Esophagus mucosa (tissue), 1 donor: Measurements from ENCODE around the gene SRSF4. TPM values are rescaled to one million over a fixed set of nuclear protein-coding genes. Genes with fewer than 3 reads are reported as not detected.
"Not testable (repeated sequence)": the region's sequence is repeated elsewhere in the genome, so short reads cannot be mapped to it uniquely, and the experiment has no call there.

Source experiments
- ATAC-seq: fragments of 200-7000 bp; cut with Tn5 transposase; one replicate; pipeline ENCODE4 v1.9.1; 2020
- total RNA-seq: library from RNA; stranded (reverse); gene quantifications from one replicate; pipeline ENCODE4 v1.2.4, GENCODE V29; 2023
- donor health status: DM: yes; HTN: yes; CAD: no.

SRSF4 gene
- total RNA-seq, 1 donor from 2014 or later = 47.6 TPM

DNA sequence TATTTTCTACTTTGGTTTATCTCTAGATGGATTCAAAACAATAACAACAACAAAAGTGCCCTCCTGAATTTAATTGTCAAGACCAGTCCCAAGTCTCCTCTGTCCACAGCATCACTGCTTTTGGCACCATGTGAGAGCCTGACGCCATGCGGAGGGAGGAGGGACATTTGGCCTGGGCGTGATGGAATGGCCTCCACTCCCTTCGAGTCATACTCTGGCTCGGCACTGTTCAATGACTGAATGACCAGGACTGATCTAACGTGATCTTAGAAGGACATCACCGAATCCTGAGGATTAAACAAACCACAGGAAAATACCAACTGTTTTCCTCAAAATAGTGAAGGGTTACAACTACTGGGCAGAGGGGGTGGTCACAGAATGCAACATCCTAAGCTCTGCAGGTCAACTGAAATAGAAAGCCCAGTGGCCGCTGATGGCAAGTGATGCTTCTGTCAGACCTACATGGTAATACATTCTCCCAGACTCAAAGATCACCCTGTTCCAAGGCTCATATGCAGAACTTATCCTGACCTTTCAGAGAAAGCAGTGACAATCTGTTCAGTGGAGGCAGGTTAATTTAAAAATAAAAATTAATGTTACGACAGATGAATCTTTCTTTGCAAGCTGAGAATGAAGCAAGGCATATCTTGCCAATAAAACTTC lies 19.1 kb downstream of the SRSF4 start:
- peak; percentile 72 for ATAC-seq

GRCh38 chr1:29162025-29162424 lies 19.7 kb downstream of the SRSF4 start:
- ATAC-seq = no peak

GRCh38 chr1:29159773-29160172 lies 21.9 kb downstream of the SRSF4 start:
- no peak for ATAC-seq

GRCh38 chr1:29157269-29157601 lies 24.5 kb downstream of the SRSF4 start:
- ATAC-seq = no peak

GRCh38 chr1:29156543-29157268 lies 25.0 kb downstream of the SRSF4 start:
- no peak for ATAC-seq

GRCh38 chr1:29152046-29152805 lies 29.5 kb downstream of the SRSF4 start:
- ATAC-seq = no peak

GRCh38 chr1:29150346-29150745 lies 31.4 kb downstream of the SRSF4 start:
- not testable (repeated sequence) for ATAC-seq

GRCh38 chr1:29148656-29149491 lies 32.8 kb downstream of the SRSF4 start:
- ATAC-seq = no peak

- ATAC-seq = peak; percentile 24
These were observed 35.8 kb downstream of the SRSF4 start for GRCh38 chr1:29145739-29146437.

DNA sequence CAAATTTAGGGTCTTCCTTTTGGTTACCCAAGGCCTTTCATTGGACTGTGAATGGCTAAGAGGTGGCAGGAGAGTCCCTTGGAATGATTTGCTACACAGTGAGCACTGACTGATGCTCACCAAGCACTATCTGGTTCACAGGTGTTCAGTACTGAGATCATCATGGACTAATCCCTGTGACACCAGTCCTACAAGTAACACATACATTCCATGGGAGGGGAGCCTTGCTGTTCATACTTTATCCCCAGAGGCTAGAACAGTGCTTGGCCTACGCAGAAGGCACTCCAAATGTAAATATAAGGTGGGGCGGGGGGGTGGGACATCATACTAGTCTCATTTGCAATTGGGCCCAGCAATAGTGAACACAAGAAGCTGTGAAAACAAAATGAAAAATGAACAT lies 37.5 kb downstream of the SRSF4 start:
- peak; percentile 82 for ATAC-seq

GRCh38 chr1:29142714-29143113 lies 39.0 kb downstream of the SRSF4 start:
- ATAC-seq = no peak

DNA sequence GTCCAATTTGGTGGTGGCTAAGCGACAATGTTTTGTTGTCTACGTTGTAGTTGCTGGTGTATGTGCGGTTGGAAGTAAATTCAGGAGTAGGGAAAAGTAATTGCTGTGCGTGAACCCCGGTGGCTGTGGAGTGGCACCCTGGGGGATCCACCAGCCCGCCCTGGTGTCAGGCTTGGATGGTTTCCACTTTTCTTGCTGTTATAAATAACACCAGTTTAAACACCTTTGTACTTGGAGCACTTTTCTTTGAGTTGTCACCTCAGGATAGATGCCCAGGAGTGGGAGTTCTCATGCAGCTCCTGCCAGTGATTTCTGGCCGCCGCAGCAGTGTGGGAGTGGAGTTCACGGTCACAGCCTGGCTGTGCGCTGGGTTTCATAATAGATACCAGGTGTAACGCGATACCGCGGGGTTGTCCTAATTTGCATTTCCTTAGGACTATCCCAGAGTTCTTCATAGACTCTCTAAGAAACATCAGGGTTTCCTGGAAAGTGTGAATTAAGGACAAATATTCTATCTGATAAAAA lies 45.2 kb downstream of the SRSF4 start:
- ATAC-seq = peak; percentile 43

DNA sequence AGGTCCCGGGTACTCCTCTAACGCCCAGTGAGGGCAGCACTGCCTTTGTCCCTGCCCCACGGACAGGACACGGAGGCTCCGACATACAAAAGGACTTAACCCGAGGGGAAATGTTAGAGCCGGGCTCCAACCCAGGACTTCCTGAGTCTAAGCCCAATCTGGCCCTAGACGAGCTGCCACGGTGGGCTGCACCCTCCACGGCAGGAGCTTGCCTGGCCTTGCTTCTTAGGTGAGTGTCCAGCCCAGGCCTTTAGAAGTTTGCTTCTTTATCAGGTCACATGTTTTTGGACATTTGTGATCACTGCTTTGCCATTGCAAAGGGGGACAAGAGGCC lies 47.0 kb downstream of the SRSF4 start:
- ATAC-seq = peak; percentile 20

DNA sequence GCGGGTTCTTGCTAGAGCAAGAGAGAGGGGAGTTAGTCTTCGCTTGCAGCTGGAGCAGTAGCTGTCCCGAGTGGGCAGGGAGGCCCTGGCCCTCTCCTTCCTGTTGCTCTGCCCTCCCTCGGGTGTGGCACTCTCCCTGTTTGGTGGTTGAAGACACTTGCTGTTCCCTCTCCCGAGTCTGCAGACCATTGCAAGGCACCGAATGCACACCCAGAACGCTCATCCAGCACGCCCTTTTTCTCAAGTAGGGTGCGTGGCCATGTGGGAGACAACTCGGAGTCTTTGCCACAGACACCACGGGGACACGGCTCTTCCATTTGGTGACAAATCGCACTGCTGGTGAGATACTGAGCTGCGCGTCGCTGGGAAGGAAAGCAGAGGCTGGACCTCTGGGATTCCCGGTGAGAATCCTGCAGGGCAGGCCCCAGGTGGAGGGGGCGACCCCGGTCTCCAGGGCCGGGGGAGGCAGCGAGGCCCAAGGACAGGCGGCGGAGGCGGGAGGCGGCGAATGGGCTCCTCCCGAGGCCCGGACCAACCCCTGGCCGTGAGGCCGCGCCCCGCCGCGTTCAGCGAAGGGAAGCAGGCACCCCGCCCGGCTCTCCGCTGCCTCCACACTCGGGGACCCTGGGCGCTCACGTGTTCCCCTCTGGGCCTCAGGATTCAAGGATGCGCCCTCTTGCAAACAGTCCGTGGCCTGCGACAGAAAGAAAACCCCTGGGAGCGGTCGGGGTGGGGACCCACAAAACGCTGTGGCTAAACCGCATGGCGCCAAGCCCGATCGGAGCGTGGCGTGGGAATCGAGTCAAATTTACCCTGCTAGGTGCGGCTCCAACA lies 47.6 kb downstream of the SRSF4 start:
- peak; percentile 57 for ATAC-seq

DNA sequence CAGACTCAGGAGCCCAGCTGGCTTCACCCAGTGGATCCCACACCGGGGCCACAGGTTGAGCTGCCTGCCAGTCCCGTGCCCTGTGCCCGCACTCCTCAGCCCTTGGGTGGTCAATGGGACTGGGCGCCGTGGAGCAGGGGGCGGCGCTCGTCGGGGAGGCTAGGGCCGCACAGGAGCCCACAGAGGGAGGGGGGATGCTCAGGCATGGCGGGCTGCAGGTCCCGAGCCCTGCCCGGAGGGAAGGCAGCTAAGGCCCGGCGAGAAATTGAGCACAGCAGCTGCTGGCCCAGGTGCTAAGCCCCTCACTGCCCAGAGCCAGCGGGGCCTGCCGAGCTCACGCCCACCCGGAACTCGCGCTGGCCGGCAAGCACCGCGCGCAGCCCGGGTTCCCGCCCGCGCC lies 50.6 kb downstream of the SRSF4 start:
- not testable (repeated sequence) for ATAC-seq

DNA sequence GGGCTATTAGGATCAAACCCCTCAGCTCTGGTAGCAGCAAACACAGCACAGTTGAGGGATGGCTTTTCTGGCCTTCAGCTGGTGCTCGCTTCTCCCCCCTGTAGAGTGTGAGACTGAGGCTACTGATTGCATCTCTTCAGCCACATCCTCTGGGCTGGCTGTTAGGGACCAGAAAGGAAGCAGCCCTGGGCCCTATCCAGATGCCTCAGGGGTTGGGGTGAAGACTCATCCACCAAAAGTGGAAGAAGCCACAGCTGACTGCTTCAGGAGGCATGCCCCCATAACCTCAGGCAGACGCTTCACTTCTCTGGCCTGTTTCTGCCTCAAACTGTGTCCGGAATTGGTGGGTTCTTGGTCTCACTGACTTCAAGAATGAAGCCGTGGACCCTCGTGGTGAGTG lies 51.8 kb downstream of the SRSF4 start:
- ATAC-seq = no peak

GRCh38 chr1:29128739-29129138 lies 53.0 kb downstream of the SRSF4 start:
- no peak for ATAC-seq

DNA sequence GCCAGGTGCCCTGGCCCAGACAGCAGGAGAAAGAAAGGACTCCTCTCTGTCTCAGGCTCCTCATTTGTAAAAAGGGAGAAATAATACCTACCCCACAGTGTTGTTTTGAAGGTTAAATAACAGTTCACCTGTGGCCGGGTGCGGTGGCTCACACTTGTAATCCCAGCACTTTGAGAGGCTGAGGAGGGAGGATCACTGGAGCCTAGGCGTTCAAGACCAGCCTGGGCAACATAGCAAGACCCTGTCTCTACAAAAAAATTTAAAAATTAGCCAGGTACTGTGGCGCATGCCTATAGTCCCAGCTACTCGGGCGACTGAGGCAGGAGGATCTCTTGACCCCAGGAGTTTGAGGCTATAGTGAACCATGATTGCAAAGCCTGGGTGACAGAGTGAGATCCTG lies 55.5 kb downstream of the SRSF4 start:
- no peak for ATAC-seq

- ATAC-seq = no peak
These were observed 55.9 kb downstream of the SRSF4 start for GRCh38 chr1:29125788-29126187.

DNA sequence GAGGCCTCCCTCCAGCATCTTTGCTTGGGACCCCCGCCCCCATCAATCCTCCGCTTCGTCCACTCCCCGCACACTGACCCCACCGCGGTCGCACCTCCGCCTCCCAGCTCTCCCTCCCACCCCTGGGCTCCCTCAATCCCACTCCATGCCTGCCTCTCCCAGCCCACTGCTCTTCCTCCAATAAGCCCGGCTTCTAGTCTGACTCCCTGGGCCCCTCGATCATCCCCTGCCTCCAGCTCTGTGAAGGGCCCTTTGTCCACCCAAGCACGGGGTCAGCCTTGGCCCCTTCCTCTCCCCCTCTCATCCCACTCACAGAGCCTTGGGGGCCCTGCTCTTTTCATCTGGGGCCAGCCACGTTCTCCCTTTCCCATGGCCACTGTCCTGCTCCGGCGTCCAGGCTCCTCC lies 56.5 kb downstream of the SRSF4 start:
- no peak for ATAC-seq
